Heart left ventricle (tissue), 16 donors: Measurements from ENCODE around the gene C17orf58. TPM values are rescaled to one million over a fixed set of nuclear protein-coding genes. Genes with fewer than 3 reads are reported as not detected.

Source experiments
- ATAC-seq, 4 donors: fragments of 200-7000 bp; cut with Tn5 transposase; one replicate each; pipeline ENCODE4 v1.9.1; 2020 to 2022; ENCODE audit warnings: moderate library complexity in 4 of 4, mild to moderate bottlenecking in 3 of 4, moderate number of reproducible peaks in 1 of 4
- DNase-seq, 5 donors: peaks; one replicate each; pipeline ENCODE4 v3.0.0-alpha.2; 2020
- H3K27ac ChIP-seq, 12 donors: fragments of 200-600 bp; sonication (generic) in 4 of 12; one replicate each; pipeline versions ENCODE4 v1.5.0 to v1.8.0; 2016 to 2022; ENCODE audit warnings: mild to moderate bottlenecking in 2 of 12
- H3K27me3 ChIP-seq, 9 donors: fragments of 200-600 bp; sonication (generic) in 2 of 9; one replicate each; pipeline versions ENCODE4 v1.5.1 to v1.8.0; 2016 to 2022; ENCODE audit warnings: mild to moderate bottlenecking in 3 of 9
- H3K36me3 ChIP-seq, 9 donors: fragments of 200-600 bp; sonication (generic) in 2 of 9; one replicate each; pipeline versions ENCODE4 v1.5.0 to v1.8.0; 2018 to 2022; ENCODE audit warnings: mild to moderate bottlenecking in 2 of 9
- H3K4me1 ChIP-seq, 12 donors: fragments of 200-600 bp; sonication (generic) in 4 of 12; one replicate each; pipeline versions ENCODE4 v1.5.0 to v1.8.0; 2016 to 2022; ENCODE audit warnings: mild to moderate bottlenecking in 3 of 12
- H3K4me3 ChIP-seq, 12 donors: fragments of 200-600 bp; sonication (generic) in 4 of 12; one replicate each; pipeline versions ENCODE4 v1.5.0 to v1.8.0; 2017 to 2022; ENCODE audit warnings: mild to moderate bottlenecking in 9 of 12, moderate library complexity in 4 of 12
- H3K9me3 ChIP-seq, 12 donors: fragments of 200-600 bp; sonication (generic) in 4 of 12; one replicate each; pipeline versions ENCODE4 v1.5.0 to v1.8.0; 2016 to 2022; ENCODE audit warnings: mild to moderate bottlenecking in 1 of 12
- POLR2A ChIP-seq, 2 donors: fragments of 450-650 bp; IDR thresholded peaks; one replicate each; pipeline ENCODE4 v1.6.1; 2017; ENCODE audit warnings: antibody characterized with exemption in 2 of 2, mild to moderate bottlenecking in 2 of 2, moderate library complexity in 2 of 2
- WGBS, 4 donors: extraction: QIAGEN DNeasy Blood & Tissue Kit in 2 of 4; methylation state at CpG; one replicate each; pipeline versions ENCODE4 v1.1.5 to v1.1.7; 2013 to 2018; 5-methylcytosine and 5-hydroxymethylcytosine counted together
- intact Hi-C, 10 donors: fragments of 100-400 bp; cut with DNase I; formaldehyde crosslinking; loops; one replicate each; pipeline versions ENCODE4 v1.11.1 to v1.14.2; 2022
- polyA plus RNA-seq, 2 donors: library from polyadenylated mRNA; stranded (reverse); fragments of 200-250 nt; gene quantifications; one replicate each; pipeline ENCODE4 v1.2.3, GENCODE V29; 2013
- total RNA-seq, 9 donors: library from RNA; depleted of rRNA in 2 of 9; stranded (reverse); fragments of >200 nt in 2 of 9; fragmentation: NEBNext Ultra II Directional in 3 of 9; extraction: Animal tissue kit (Norgen Biotek cat#: 25700) in 3 of 9; gene quantifications; one replicate each; pipeline versions ENCODE4 v1.1.0 to v1.2.4, GENCODE V29; 2016 to 2023
- TF ChIP-seq, protein P1 (sequence below), 12 donors: fragments of 200-600 bp; sonication (generic) in 4 of 12; IDR thresholded peaks; one replicate each; pipeline versions ENCODE4 v1.5.0 to v1.8.0; 2018 to 2022; ENCODE audit warnings: antibody characterized with exemption in 12 of 12, mild to moderate bottlenecking in 5 of 12
- donor health status: ischemic (EF 13 %, LVEDD 7.1; RV severe dilation, severe dysfunction).
- donor health status: healthy with polysubstance abuse.
- donor health status: DM: no; HTN: yes; CAD: no.
- donor health status: DM: no; HTN: no; CAD: no.
- donor health status: ischemic (EF 25% LVEDD 6.9; RV normal size, moderate dysfunction).
- donor health status: ischemic (EF 25% LVEDD 5.7; RV mildly dilated, moderate dysfunction).
- donor health status: healthy.
- donor health status: DM: yes; HTN: yes; CAD: no.
- donor health status: ischemic (EF 35%, LVEDD 5.7; RV mildly dilated, moderate dysfunction).
- donor health status: nonischemic (EF 11% LVEDD 7.7; RV severe dilation, severe dysfunction).
- donor health status: DM: yes; HTN: yes; CAD: no.
- donor health status: PGD.
- donor health status: ischemic (EF 29% LVEDD 5.4; RV normal size, mild dysfunction).
- donor health status: nonischemic (EF 23%, LVEDD 6.1; RV moderate dilation, normal function).

The C17orf58 gene
- total and polyA plus RNA-seq, 11 donors: 4.1 to 11.8 (median 5.8) TPM

DNA sequence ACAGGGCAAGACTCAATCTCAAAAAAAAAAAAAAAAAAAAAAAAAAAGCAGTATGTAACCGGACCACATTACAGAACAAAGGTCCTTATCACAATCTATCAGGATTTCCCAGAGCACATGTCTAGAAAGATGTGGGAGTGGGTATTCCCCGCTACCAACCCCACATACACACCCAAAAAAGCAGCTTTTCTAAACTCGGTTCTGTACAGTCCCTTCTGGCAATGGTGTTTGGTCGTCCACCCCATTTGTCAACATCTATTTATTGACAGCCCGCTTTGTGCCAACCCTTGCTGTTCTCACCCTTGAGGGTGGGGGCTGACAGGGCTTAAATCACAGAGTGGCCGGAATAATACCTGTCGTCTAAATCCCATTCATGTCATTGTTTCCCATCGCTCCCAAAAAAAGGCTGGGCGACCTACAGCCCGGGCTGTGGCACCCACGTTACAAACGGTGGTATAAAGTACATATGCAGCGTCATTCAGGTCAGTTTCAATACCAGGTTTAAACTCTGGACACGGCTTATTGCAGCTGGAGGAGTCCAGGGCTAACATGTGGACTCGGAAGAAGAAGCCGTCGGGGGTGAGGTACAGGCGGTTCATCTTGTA is 3.6 kb downstream of the C17orf58 start:
- no peaks in the 10 kb centered on the region for H3K9me3 ChIP-seq
- peak overlapping the region; percentile 88 to 96 (median 95) for H3K27ac ChIP-seq
- peak in 1 of 5 donors; percentile 29 for DNase-seq
- peaks cover 0 to 4% (median 0%) of the 10 kb centered on the region in 9 donors for H3K36me3 ChIP-seq
- peaks cover 2 to 38% (median 15%) of the 10 kb centered on the region in 12 donors for H3K4me1 ChIP-seq
- 9 to 14% (median 11%) methylated on average over 17 to 18 of the region's 18 CpGs for WGBS, 4 donors
- intact Hi-C loops: loop anchor here in 3 of 10 donors (1.0 to 5.0 kb wide), 5 partner anchors 26 to 45 kb away; partner anchors contain the start of gene KPNA2 (in 1 of the 3)
- no peak for TF ChIP-seq POLR2A (IDR thresholded peaks at IDR 0.05)
- TF ChIP-seq, protein P1, sequence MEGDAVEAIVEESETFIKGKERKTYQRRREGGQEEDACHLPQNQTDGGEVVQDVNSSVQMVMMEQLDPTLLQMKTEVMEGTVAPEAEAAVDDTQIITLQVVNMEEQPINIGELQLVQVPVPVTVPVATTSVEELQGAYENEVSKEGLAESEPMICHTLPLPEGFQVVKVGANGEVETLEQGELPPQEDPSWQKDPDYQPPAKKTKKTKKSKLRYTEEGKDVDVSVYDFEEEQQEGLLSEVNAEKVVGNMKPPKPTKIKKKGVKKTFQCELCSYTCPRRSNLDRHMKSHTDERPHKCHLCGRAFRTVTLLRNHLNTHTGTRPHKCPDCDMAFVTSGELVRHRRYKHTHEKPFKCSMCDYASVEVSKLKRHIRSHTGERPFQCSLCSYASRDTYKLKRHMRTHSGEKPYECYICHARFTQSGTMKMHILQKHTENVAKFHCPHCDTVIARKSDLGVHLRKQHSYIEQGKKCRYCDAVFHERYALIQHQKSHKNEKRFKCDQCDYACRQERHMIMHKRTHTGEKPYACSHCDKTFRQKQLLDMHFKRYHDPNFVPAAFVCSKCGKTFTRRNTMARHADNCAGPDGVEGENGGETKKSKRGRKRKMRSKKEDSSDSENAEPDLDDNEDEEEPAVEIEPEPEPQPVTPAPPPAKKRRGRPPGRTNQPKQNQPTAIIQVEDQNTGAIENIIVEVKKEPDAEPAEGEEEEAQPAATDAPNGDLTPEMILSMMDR (IDR thresholded peaks at IDR 0.05): no peak
- peaks cover 0 to 3% (median 0%) of the 10 kb centered on the region in 9 donors for H3K27me3 ChIP-seq
- peak in 2 of 4 donors; percentile 35 to 53 for ATAC-seq
- peak overlapping the region; percentile 47 to 98 (median 80) for H3K4me3 ChIP-seq

DNA sequence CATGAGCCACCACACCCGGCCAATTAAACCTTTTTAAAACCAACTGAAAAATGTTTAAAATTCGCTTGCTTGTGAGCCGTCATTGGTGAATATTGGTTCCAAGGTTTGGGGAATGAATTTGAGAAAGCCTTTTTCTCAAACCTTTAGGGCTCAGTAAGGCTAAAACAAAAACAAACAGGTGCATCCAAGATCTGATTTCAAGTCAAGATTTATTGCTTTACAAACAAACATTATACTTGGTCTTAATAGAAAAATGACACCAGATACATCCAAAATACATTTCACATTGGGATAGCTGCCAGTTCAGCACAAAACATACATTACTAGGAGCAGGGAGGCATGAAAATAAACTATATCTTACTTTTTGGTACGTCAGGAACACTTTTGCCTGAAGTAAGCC is 5.4 kb downstream of the C17orf58 start:
- 94 to 98% (median 97%) methylated on average over 4 of the region's 4 CpGs for WGBS, 4 donors
- Histone ChIP-seq H3K9me3 (no peaks in the 10 kb centered on the region), H3K36me3 (peaks cover 0 to 4% (median 0%) of the 10 kb centered on the region in 9 donors), H3K27me3 (peaks cover 0 to 3% (median 0%) of the 10 kb centered on the region in 9 donors), H3K27ac (no peak overlapping the region), H3K4me3 (no peak overlapping the region), H3K4me1 (peaks cover 2 to 29% (median 15%) of the 10 kb centered on the region in 12 donors)
- ATAC-seq: no peak
- intact Hi-C loops: loop anchor here in 1 of 10 donors (5.0 kb wide), 1 partner anchor 46 kb away; the partner anchor contains the start of gene KPNA2
- DNase-seq: no peak
- TF ChIP-seq POLR2A (IDR thresholded peaks at IDR 0.05): no peak
- TF ChIP-seq, protein P1 (IDR thresholded peaks at IDR 0.05): no peak

DNA sequence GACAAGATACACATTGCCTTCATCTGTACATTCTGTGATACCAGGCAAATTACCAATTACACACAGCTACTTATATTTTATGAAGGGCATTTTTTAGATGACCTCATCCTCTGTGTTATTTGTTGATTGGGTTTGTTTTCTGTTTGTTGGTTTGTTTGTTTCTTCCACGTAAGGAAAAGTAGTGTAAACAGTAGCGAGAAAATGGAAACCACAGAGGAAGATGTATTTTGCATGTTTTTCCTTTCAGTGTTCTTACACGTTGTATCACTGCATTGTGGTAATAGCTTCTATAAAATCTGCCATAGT is 12.9 kb downstream of the C17orf58 start:
- Histone ChIP-seq H3K4me1 (no peaks in the 10 kb centered on the region), H3K4me3 (no peak overlapping the region), H3K9me3 (no peaks in the 10 kb centered on the region), H3K27me3 (no peaks in the 10 kb centered on the region), H3K27ac (no peak overlapping the region), H3K36me3 (peaks cover 0 to 34% (median 24%) of the 10 kb centered on the region in 9 donors)
- intact Hi-C loops: no loop called here
- TF ChIP-seq POLR2A (IDR thresholded peaks at IDR 0.05): no peak
- TF ChIP-seq, protein P1 (IDR thresholded peaks at IDR 0.05): no peak
- 86 to 93% (median 89%) methylated on average over 3 of the region's 3 CpGs for WGBS, 4 donors
- no peak for DNase-seq
- no peak for ATAC-seq

DNA sequence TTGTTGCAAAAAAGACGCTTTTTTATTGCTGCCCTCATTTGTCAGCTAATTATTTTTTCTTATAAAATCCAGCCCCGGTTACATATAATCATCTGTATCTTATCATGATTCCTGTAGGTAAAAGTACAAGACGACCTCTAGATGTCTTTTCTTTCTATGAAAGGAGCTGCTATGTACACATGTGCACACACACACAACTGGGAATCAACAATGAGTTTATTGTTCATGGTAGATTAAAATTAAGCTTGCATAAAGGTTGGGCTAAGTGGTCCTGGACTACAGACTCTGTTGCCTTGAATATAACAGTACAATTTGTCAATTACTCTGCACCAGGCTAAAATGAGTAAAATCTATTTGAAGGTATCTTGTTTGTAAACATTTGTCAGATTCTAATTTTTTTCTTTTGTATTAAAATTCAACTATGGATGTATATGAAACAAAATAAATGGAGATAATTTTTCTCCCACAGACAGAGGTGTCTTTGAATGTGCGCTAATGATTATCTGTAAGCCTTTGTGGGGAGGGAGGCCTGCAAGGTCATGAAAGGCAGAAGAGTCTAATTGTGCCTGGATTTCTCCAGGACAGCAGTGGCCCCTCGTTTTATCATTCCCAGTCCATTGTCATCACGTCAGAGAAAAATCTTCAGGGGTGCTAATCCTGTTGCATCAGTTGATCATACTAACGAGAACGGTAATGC is 13.4 kb downstream of the C17orf58 start:
- no peak for ATAC-seq
- Histone ChIP-seq H3K4me1 (no peaks in the 10 kb centered on the region), H3K27me3 (no peaks in the 10 kb centered on the region), H3K36me3 (peaks cover 0 to 35% (median 24%) of the 10 kb centered on the region in 9 donors), H3K27ac (peak overlapping the region in 1 of 12 donors; percentile 28), H3K9me3 (no peaks in the 10 kb centered on the region), H3K4me3 (no peak overlapping the region)
- DNase-seq: no peak
- no peak for TF ChIP-seq POLR2A (IDR thresholded peaks at IDR 0.05)
- TF ChIP-seq, protein P1 (IDR thresholded peaks at IDR 0.05): no peak
- intact Hi-C loops: no loop called here
- 78 to 81% (median 79%) methylated on average over 8 of the region's 8 CpGs for WGBS, 4 donors
